GM12891 (cell line): ENCODE data around the gene EPHX1.
"Not testable (repeated sequence)": the region's sequence is repeated elsewhere in the genome, so short reads cannot be mapped to it uniquely, and the experiment has no call there.

Source experiments
- POLR2A ChIP-seq: IDR thresholded peaks from 2 replicates; pipeline ENCODE4 v1.6.1; 2011; ENCODE audit warnings: low read depth, low read length, control low read depth
- POLR2AphosphoS5 ChIP-seq: IDR thresholded peaks from 2 replicates; pipeline ENCODE4 v1.6.1; 2011; ENCODE audit warnings: low read depth, low read length, control low read depth
- TAF1 ChIP-seq: IDR thresholded peaks from 2 replicates; pipeline ENCODE4 v1.6.1; 2011; ENCODE audit warnings: low read depth, low read length, control low read depth

- not testable (repeated sequence) for TF ChIP-seq TAF1, POLR2AphosphoS5, POLR2A
Measured at GRCh38 chr1:225801146-225801545, 8.8 kb upstream of the EPHX1 start.
